MCF 10A (cell line): Measurements from ENCODE around the gene PLP1. TPM values are rescaled to one million over a fixed set of nuclear protein-coding genes. Genes with fewer than 3 reads are reported as not detected.

Experiments
- BruUV-seq: library from RNA; stranded (reverse); fragments of 400-500 nt; replicated peaks from 2 replicates; lab custom pipeline; 2021; lab: Mats Ljungman, UMichigan
- CTCF ChIA-PET: fragments of 300-600 bp; sonication (Branson Sonifier 250); formaldehyde crosslinking; extraction: SDS; loops from one replicate; lab custom pipeline; 2021; ENCODE audit warnings: antibody characterized with exemption, inconsistent platforms; lab: Yijun Ruan, JAX
- POLR2A ChIA-PET: fragments of 300-600, 350-650 bp; sonication (Branson Sonifier 250); formaldehyde crosslinking; extraction: SDS; loops from one replicate; lab custom pipeline; 2020; ENCODE audit warnings: antibody characterized with exemption, inconsistent platforms; lab: Yijun Ruan, JAX
- DNase-seq: peaks from one replicate; pipeline ENCODE4 v3.0.0-alpha.2; 2018; ENCODE audit not compliant: unreplicated experiment
- H3K27ac Mint-ChIP-seq: one replicate; pipeline ENCODE4 v1.8.0; 2022; ENCODE audit warnings: mild to moderate bottlenecking, low read depth, mixed read lengths; ENCODE audit not compliant: unreplicated experiment
- H3K27me3 Mint-ChIP-seq: one replicate; pipeline ENCODE4 v1.8.0; 2022; ENCODE audit warnings: mixed read lengths; ENCODE audit not compliant: insufficient read depth, unreplicated experiment
- H3K36me3 Mint-ChIP-seq: one replicate; pipeline ENCODE4 v1.8.0; 2022; ENCODE audit warnings: mild to moderate bottlenecking, moderate library complexity, mixed read lengths; ENCODE audit not compliant: insufficient read depth, unreplicated experiment
- H3K4me1 Mint-ChIP-seq: one replicate; pipeline ENCODE4 v1.8.0; 2022; ENCODE audit warnings: mixed read lengths; ENCODE audit not compliant: insufficient read depth, unreplicated experiment
- H3K4me3 Mint-ChIP-seq: one replicate; pipeline ENCODE4 v1.8.0; 2022; ENCODE audit warnings: mild to moderate bottlenecking, moderate library complexity, mixed read lengths; ENCODE audit not compliant: unreplicated experiment
- H3K9me3 Mint-ChIP-seq: one replicate; pipeline ENCODE4 v1.8.0; 2022; ENCODE audit warnings: mixed read lengths; ENCODE audit not compliant: unreplicated experiment
- CTCF ChIP-seq: fragments of 200-600 bp; IDR thresholded peaks from one replicate; pipeline ENCODE4 v1.8.0; 2022; ENCODE audit warnings: antibody characterized with exemption, mild to moderate bottlenecking; ENCODE audit not compliant: unreplicated experiment
- intact Hi-C: fragments of 100-400 bp; cut with micrococcal nuclease; formaldehyde crosslinking; loops from 2 replicates; pipeline ENCODE4 v1.14.1; 2022
- total RNA-seq: library from RNA; stranded (reverse); gene quantifications from 2 replicates; pipeline ENCODE4 v1.2.3, GENCODE V29; 2022

The PLP1 gene
- total RNA-seq, 1 experiment from 2014 or later: not detected

- ChIA-PET POLR2A (interaction anchor here (0.8 kb wide), 2 partner anchors 19 to 144 kb away, joined by 3 read pairs; partner anchors contain the start of gene TCEAL1), CTCF (interaction anchor here (0.7 to 3.8 kb wide), 14 partner anchors 10 to 240 kb away, joined by 3 to 32 read pairs (median 4); partner anchors contain the start of gene TMEM31)
- no peak for TF ChIP-seq CTCF
- no peaks in the 10 kb centered on the region for H3K9me3 Mint-ChIP-seq
- no peak overlapping the region for H3K4me3 Mint-ChIP-seq
- DNase-seq: no peak
- intact Hi-C loops: no loop called here
- no peaks in the 10 kb centered on the region for H3K36me3 Mint-ChIP-seq
- no TSS peak for BruUV-seq
- no peaks in the 10 kb centered on the region for H3K4me1 Mint-ChIP-seq
- H3K27ac Mint-ChIP-seq: no peak overlapping the region
- peaks cover 61% of the 10 kb centered on the region for H3K27me3 Mint-ChIP-seq
These were observed 3.2 kb upstream of the PLP1 start for GRCh38 chrX:103773445-103773844.

- H3K4me1 Mint-ChIP-seq: no peaks in the 10 kb centered on the region
- DNase-seq: peak; percentile 64
- TF ChIP-seq CTCF: peak; percentile 36
- H3K4me3 Mint-ChIP-seq: no peak overlapping the region
- peaks cover 62% of the 10 kb centered on the region for H3K27me3 Mint-ChIP-seq
- H3K36me3 Mint-ChIP-seq: no peaks in the 10 kb centered on the region
- no peaks in the 10 kb centered on the region for H3K9me3 Mint-ChIP-seq
- H3K27ac Mint-ChIP-seq: no peak overlapping the region
- no TSS peak for BruUV-seq
- ChIA-PET POLR2A (interaction anchor here (0.6 to 0.8 kb wide), 2 partner anchors 19 to 164 kb away, joined by 3 to 4 read pairs; no protein-coding TSS in a partner anchor), CTCF (interaction anchor here (0.6 to 3.8 kb wide), 15 partner anchors 11 to 287 kb away, joined by 3 to 32 read pairs (median 4); partner anchors contain the start of gene TMEM31)
- intact Hi-C loops: loop anchor here (1.0 kb wide), 3 partner anchors 63 to 241 kb away; no protein-coding TSS in a partner anchor
These were observed 2.5 kb upstream of the PLP1 start for GRCh38 chrX:103774070-103774642.

GRCh38 chrX:103779141-103779789 is 2.6 kb downstream of the PLP1 start:
- CTCF ChIA-PET: interaction anchor here (0.9 kb wide), 1 partner anchor 89 kb away, joined by 3 read pairs; no protein-coding TSS in a partner anchor
- H3K27me3 Mint-ChIP-seq: peaks cover 81% of the 10 kb centered on the region
- no peak for DNase-seq
- BruUV-seq: no TSS peak
- intact Hi-C loops: no loop called here
- POLR2A ChIA-PET: no interaction called here
- no peaks in the 10 kb centered on the region for H3K36me3 Mint-ChIP-seq
- H3K4me3 Mint-ChIP-seq: no peak overlapping the region
- TF ChIP-seq CTCF: no peak
- H3K27ac Mint-ChIP-seq: no peak overlapping the region
- H3K9me3 Mint-ChIP-seq: no peaks in the 10 kb centered on the region
- H3K4me1 Mint-ChIP-seq: no peaks in the 10 kb centered on the region

DNA sequence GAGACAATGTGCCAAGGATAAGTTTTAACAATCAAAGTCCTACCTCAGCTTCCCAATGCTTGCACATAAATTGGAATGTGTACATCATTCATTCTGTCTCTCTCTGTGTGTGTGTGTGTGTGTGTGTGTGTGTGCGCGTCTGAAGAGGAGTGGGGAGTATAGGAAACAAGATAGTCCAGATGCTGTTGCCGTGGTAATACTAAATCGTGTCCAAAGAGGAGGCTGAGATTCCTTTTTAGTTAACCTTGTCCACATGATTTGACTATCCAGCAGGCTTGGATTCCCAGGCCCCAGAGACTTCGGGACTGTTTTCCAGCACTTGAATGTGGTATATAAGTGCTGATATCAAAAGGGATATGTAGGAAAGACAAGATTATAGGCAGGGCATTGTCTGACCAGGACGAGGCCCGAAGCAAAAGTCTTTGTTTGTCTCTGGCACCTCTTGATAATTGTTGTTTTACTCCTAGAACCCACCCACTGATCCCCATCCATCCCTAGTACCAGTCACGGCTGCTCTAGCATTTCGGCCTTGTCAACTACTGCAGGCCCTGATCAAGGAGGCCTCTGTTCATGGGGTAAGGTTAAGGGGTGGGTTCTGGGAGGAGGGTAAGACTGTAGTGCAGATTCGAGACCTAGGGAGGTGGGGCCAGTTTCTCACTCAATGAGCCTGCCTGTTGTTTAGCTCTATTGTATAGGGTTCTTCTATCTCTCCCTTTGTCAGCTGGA is 3.9 kb downstream of the PLP1 start:
- CTCF ChIA-PET: interaction anchor here (0.6 to 1.1 kb wide), 3 partner anchors 13 to 91 kb away, joined by 3 read pairs; no protein-coding TSS in a partner anchor
- no TSS peak for BruUV-seq
- DNase-seq: no peak
- H3K4me1 Mint-ChIP-seq: no peaks in the 10 kb centered on the region
- intact Hi-C loops: no loop called here
- no peaks in the 10 kb centered on the region for H3K36me3 Mint-ChIP-seq
- H3K9me3 Mint-ChIP-seq: no peaks in the 10 kb centered on the region
- no peak overlapping the region for H3K27ac Mint-ChIP-seq
- no peak overlapping the region for H3K4me3 Mint-ChIP-seq
- peaks cover 74% of the 10 kb centered on the region for H3K27me3 Mint-ChIP-seq
- POLR2A ChIA-PET: no interaction called here
- no peak for TF ChIP-seq CTCF
